Right atrium auricular region (tissue), 2 donors: ENCODE data around the gene FCRL1. TPM values are rescaled to one million over a fixed set of nuclear protein-coding genes. Genes with fewer than 3 reads are reported as not detected.

Experiments used
- DNase-seq: peaks from one replicate; pipeline ENCODE4 v3.0.0-alpha.2; 2019; ENCODE audit warnings: low spot score
- H3K27ac ChIP-seq, 2 donors: fragments of 200-600 bp; sonication (generic); 1 replicate in 1 of 2; 2 replicates in 1 of 2; pipeline ENCODE4 v1.5.1; 2016 to 2019
- H3K27me3 ChIP-seq, 2 donors: fragments of 200-600 bp; sonication (generic); one replicate each; pipeline versions ENCODE4 v1.5.1 to v1.6.0; 2017 to 2019
- H3K36me3 ChIP-seq: fragments of 200-600 bp; sonication (generic); one replicate; pipeline ENCODE4 v1.5.1; 2016
- H3K4me1 ChIP-seq, 2 donors: fragments of 200-600 bp; sonication (generic); one replicate each; pipeline versions ENCODE4 v1.5.1 to v1.6.0; 2017 to 2019
- H3K4me3 ChIP-seq, 2 donors: fragments of 200-600 bp; sonication (generic); 1 replicate in 1 of 2; 2 replicates in 1 of 2; pipeline ENCODE4 v1.5.1; 2017 to 2019; ENCODE audit warnings: mild to moderate bottlenecking in 1 of 2, moderate library complexity in 1 of 2
- H3K9me3 ChIP-seq, 2 donors: fragments of 200-600 bp; sonication (generic); one replicate each; pipeline ENCODE4 v1.5.1; 2019
- CTCF ChIP-seq, 2 donors: fragments of 200-600 bp; sonication (generic); IDR thresholded peaks; one replicate each; pipeline ENCODE4 v1.5.1; 2019; ENCODE audit warnings: antibody characterized with exemption in 2 of 2
- total RNA-seq, 2 donors: library from RNA; depleted of rRNA; stranded (reverse); fragments of >200 nt; gene quantifications; one replicate each; pipeline ENCODE4 v1.1.0, GENCODE V29; 2016

Gene FCRL1
- total RNA-seq, 2 donors from 2014 or later: 1.5 TPM; not detected in 1

GRCh38 chr1:157798211-157798610 lies 21.7 kb downstream of the FCRL1 start:
- peaks cover 0 to 13% of the 10 kb centered on the region in 2 donors for H3K9me3 ChIP-seq
- TF ChIP-seq CTCF (IDR thresholded peaks at IDR 0.05): no peak

GRCh38 chr1:157785248-157785647 lies 34.7 kb downstream of the FCRL1 start:
- Histone ChIP-seq H3K9me3 (no peaks in the 10 kb centered on the region), H3K36me3 (no peaks in the 10 kb centered on the region), H3K4me3 (no peak overlapping the region), H3K4me1 (no peaks in the 10 kb centered on the region), H3K27ac (no peak overlapping the region), H3K27me3 (no peaks in the 10 kb centered on the region)
- no peak for TF ChIP-seq CTCF (IDR thresholded peaks at IDR 0.05)
- DNase-seq: no peak

More at GRCh38 chr1:157798211-157798610, 21.7 kb downstream of the FCRL1 start:
- no peak overlapping the region for H3K4me3 ChIP-seq
- no peaks in the 10 kb centered on the region for H3K4me1 ChIP-seq
- no peaks in the 10 kb centered on the region for H3K27me3 ChIP-seq
- no peak for DNase-seq
- H3K36me3 ChIP-seq: no peaks in the 10 kb centered on the region
- no peak overlapping the region for H3K27ac ChIP-seq

- Histone ChIP-seq H3K4me3 (no peak overlapping the region), H3K36me3 (no peaks in the 10 kb centered on the region), H3K27me3 (no peaks in the 10 kb centered on the region), H3K27ac (no peak overlapping the region), H3K4me1 (no peaks in the 10 kb centered on the region), H3K9me3 (no peaks in the 10 kb centered on the region)
- DNase-seq: no peak
- no peak for TF ChIP-seq CTCF (IDR thresholded peaks at IDR 0.05)
Measured at GRCh38 chr1:157784801-157785200, 35.1 kb downstream of the FCRL1 start.

- no peak for TF ChIP-seq CTCF (IDR thresholded peaks at IDR 0.05)
- DNase-seq: no peak
- Histone ChIP-seq H3K27ac (no peak overlapping the region), H3K27me3 (no peaks in the 10 kb centered on the region), H3K4me3 (no peak overlapping the region), H3K9me3 (no peaks in the 10 kb centered on the region), H3K4me1 (no peaks in the 10 kb centered on the region), H3K36me3 (no peaks in the 10 kb centered on the region)
Measured at GRCh38 chr1:157782931-157783330, 37.0 kb downstream of the FCRL1 start.

- no peaks in the 10 kb centered on the region for H3K9me3 ChIP-seq
- no peaks in the 10 kb centered on the region for H3K4me1 ChIP-seq
- H3K27ac ChIP-seq: no peak overlapping the region
- DNase-seq: no peak
- H3K4me3 ChIP-seq: no peak overlapping the region
- TF ChIP-seq CTCF (IDR thresholded peaks at IDR 0.05): no peak
- no peaks in the 10 kb centered on the region for H3K36me3 ChIP-seq
- no peaks in the 10 kb centered on the region for H3K27me3 ChIP-seq
Measured at GRCh38 chr1:157781048-157781447, 38.9 kb downstream of the FCRL1 start.

- Histone ChIP-seq H3K9me3 (no peaks in the 10 kb centered on the region), H3K27me3 (no peaks in the 10 kb centered on the region), H3K27ac (no peak within 1 kb of the TSS)
Measured at GRCh38 chr1:157776971-157777391, 42.9 kb downstream of the FCRL1 start, which contains the start of gene FCRL2. TSS of gene FCRL2 (minus strand) at chr1:157777132. CDS start at chr1:157777073, 59 bp downstream.

More at GRCh38 chr1:157776971-157777391, 42.9 kb downstream of the FCRL1 start, which contains the start of gene FCRL2:
- TF ChIP-seq CTCF (IDR thresholded peaks at IDR 0.05): no peak
- Histone ChIP-seq H3K4me1 (no peaks in the 10 kb centered on the region), H3K36me3 (no peaks in the 10 kb centered on the region), H3K4me3 (no peak within 1 kb of the TSS)
- DNase-seq: no peak
